MM.1S (cell line): ENCODE data around the gene LASP1.

Source experiments
- DNase-seq: peaks from one replicate; pipeline ENCODE4 v3.0.0-alpha.2; 2015
- H2AFZ ChIP-seq: fragments of 300-600 bp; sonication (generic); 2 replicates; pipeline ENCODE4 v1.6.0; 2016; ENCODE audit warnings: antibody characterized with exemption, low read length
- H3F3A ChIP-seq: fragments of 300-600 bp; sonication (generic); 2 replicates; pipeline ENCODE4 v1.6.1; 2016; ENCODE audit warnings: mild to moderate bottlenecking, antibody characterized with exemption, low read length, moderate library complexity, mixed read lengths; ENCODE audit not compliant: insufficient read depth
- H3K27ac ChIP-seq: fragments of 300-600 bp; sonication (generic); 2 replicates; pipeline ENCODE4 v1.5.1; 2016; ENCODE audit warnings: mild to moderate bottlenecking, low read length
- H3K27me3 ChIP-seq: fragments of 300-600 bp; sonication (generic); replicated peaks from 2 replicates; pipeline ENCODE4 v1.6.0; 2016; ENCODE audit warnings: low read length; ENCODE audit not compliant: insufficient read depth
- H3K36me3 ChIP-seq: fragments of 300-600 bp; sonication (generic); replicated peaks from 2 replicates; pipeline ENCODE4 v1.6.1; 2016; ENCODE audit warnings: mild to moderate bottlenecking, low read length, mixed read lengths; ENCODE audit not compliant: insufficient read depth
- H3K4me1 ChIP-seq: fragments of 300-600 bp; sonication (generic); 2 replicates; pipeline ENCODE4 v1.6.1; 2016; ENCODE audit warnings: low read length, mixed read lengths
- H3K4me2 ChIP-seq: fragments of 300-600 bp; sonication (generic); 2 replicates; pipeline ENCODE4 v1.6.0; 2016; ENCODE audit warnings: low read depth, low read length
- H3K4me3 ChIP-seq: fragments of 300-600 bp; sonication (generic); 2 replicates; pipeline ENCODE4 v1.5.1; 2016; ENCODE audit warnings: low read length, mixed read lengths
- H3K79me2 ChIP-seq: fragments of 300-600 bp; sonication (generic); 2 replicates; pipeline ENCODE4 v1.6.1; 2016; ENCODE audit warnings: mixed run types, low read length, mixed read lengths
- H3K9ac ChIP-seq: fragments of 300-600 bp; sonication (generic); 2 replicates; pipeline ENCODE4 v1.6.1; 2016; ENCODE audit warnings: low read length, mixed read lengths
- H3K9me2 ChIP-seq: fragments of 300-600 bp; sonication (generic); replicated peaks from 2 replicates; pipeline ENCODE4 v1.6.1; 2016; ENCODE audit warnings: mild to moderate bottlenecking, low read length, mixed read lengths; ENCODE audit not compliant: insufficient read depth
- H3K9me3 ChIP-seq: fragments of 300-600 bp; sonication (generic); replicated peaks from 2 replicates; pipeline ENCODE4 v1.6.1; 2016; ENCODE audit warnings: mild to moderate bottlenecking, low read length, mixed read lengths; ENCODE audit not compliant: insufficient read depth
- H4K20me1 ChIP-seq: fragments of 300-600 bp; sonication (generic); 2 replicates; pipeline ENCODE4 v1.6.1; 2016; ENCODE audit warnings: mild to moderate bottlenecking, low read length, moderate library complexity, mixed read lengths; ENCODE audit not compliant: insufficient read depth
- EZH2 ChIP-seq: fragments of 300-600 bp; sonication (generic); optimal IDR thresholded peaks from 2 replicates; pipeline ENCODE3; 2017; ENCODE audit warnings: low read depth, mild to moderate bottlenecking, antibody characterized with exemption, low read length, mixed read lengths
- EZH2phosphoT487 ChIP-seq: fragments of 300-600 bp; sonication (generic); IDR thresholded peaks from 2 replicates; pipeline ENCODE4 v1.6.1; 2018; ENCODE audit warnings: antibody characterized with exemption, low read length
- TF ChIP-seq, protein P1 (sequence below): fragments of 300-600 bp; sonication (generic); IDR thresholded peaks from 2 replicates; pipeline ENCODE4 v1.5.1; 2016; ENCODE audit warnings: antibody characterized with exemption, low read length, mixed read lengths

LASP1 gene

DNA sequence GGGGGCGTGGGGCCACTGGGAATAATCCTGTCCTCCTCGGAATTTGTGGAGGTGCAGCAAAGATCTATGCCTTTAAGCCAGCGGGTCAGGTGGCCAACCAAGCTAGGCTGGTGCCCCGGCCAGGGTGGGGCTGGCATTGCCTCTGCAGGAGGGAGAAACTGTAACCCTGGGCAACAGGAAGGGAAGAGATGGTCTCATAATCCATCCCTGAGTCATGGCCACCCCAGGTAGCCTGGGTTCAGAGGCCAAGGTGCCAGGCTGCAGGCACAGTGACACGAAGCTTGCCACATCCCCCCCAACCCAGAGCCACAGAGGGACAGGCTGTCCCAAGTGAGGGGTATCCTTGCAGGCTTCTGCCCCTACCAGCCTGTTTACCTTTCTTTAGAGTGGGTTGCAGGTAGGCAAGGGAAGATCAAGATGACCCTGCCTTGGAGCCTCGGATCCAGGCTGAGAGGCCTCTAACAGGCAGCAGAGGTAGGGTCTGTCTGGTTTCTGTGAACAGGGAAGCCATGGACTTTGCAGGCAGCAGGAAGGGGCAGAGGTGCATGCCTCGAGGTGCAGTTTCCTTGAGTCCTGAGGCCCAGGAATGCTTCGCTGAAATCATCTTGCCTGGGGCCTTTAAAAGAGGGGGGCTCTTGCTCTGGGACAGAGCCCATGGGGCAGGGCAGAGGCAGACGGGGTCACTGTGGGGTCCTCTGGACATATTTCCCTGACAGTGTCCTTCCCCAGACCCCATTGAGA is 4.0 kb downstream of the LASP1 start:
- no peaks in the 10 kb centered on the region for H3K27me3 ChIP-seq
- no peaks in the 10 kb centered on the region for H3K9me2 ChIP-seq
- H3K9me3 ChIP-seq = no peaks in the 10 kb centered on the region
- no peaks in the 10 kb centered on the region for H3K36me3 ChIP-seq
- no peak overlapping the region for H3K9ac ChIP-seq
- no peak overlapping the region for H3K4me3 ChIP-seq
- peaks cover 22% of the 10 kb centered on the region for H3F3A ChIP-seq
- no peak for TF ChIP-seq EZH2phosphoT487
- peaks cover 84% of the 10 kb centered on the region for H3K79me2 ChIP-seq
- no peaks in the 10 kb centered on the region for H4K20me1 ChIP-seq
- H3K4me1 ChIP-seq = peaks cover 22% of the 10 kb centered on the region
- no peak for DNase-seq
- no peak overlapping the region for H3K27ac ChIP-seq
- no peak overlapping the region for H3K4me2 ChIP-seq
- H2AFZ ChIP-seq = no peak overlapping the region

DNA sequence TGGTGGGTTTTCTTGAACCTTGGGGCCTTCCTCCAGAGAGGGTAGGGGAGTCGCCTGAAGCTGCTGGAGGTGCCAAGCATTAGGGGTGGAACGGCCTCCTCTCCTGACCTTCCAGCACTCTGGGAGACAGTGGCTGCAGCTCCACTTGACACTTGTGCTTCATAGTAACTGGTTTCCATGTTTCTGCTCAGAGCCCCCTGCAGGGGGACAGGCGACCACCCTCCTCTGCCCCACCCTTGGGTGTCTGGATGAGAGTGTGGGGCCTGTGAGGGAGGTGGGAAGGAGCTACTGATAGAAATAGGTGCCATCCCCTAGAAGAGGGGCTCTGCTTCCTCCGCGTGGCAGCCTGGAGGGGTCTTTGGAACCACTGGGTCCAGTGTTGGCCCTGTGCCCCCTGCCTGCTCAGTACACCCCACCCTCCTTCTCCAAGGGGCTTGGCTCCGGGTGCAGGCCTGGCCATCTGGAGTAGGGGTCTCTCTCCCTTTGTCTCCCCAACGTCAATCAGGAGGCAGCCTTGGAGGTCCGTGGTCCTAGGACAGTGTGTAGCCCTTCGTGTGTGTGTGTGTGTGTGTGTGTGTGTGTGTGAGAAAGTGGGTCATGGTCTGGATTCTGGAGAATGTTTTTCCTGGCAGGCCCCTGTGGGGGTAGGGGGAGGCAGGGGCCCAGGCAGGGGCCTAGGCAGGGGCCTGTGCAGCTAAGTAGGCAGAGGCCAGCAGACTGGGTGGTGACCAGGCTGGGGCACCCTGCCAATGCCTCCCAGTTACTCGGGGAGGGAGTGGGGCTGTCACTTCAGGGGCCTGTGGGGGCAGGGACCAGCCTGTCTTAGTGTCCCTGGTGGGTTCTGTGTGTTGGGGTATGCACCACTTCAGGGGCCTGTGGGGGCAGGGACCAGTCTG is 4.9 kb downstream of the LASP1 start:
- Histone ChIP-seq H3K27ac (no peak overlapping the region), H3K4me1 (peaks cover 25% of the 10 kb centered on the region), H4K20me1 (no peaks in the 10 kb centered on the region), H3K79me2 (peaks cover 94% of the 10 kb centered on the region), H3K4me3 (no peak overlapping the region), H3K9me2 (no peaks in the 10 kb centered on the region), H3K9me3 (no peaks in the 10 kb centered on the region), H3K36me3 (no peaks in the 10 kb centered on the region), H3K9ac (no peak overlapping the region), H3K27me3 (no peaks in the 10 kb centered on the region), H3K4me2 (no peak overlapping the region), H3F3A (peaks cover 14% of the 10 kb centered on the region), H2AFZ (no peak overlapping the region)
- TF ChIP-seq, protein P1, sequence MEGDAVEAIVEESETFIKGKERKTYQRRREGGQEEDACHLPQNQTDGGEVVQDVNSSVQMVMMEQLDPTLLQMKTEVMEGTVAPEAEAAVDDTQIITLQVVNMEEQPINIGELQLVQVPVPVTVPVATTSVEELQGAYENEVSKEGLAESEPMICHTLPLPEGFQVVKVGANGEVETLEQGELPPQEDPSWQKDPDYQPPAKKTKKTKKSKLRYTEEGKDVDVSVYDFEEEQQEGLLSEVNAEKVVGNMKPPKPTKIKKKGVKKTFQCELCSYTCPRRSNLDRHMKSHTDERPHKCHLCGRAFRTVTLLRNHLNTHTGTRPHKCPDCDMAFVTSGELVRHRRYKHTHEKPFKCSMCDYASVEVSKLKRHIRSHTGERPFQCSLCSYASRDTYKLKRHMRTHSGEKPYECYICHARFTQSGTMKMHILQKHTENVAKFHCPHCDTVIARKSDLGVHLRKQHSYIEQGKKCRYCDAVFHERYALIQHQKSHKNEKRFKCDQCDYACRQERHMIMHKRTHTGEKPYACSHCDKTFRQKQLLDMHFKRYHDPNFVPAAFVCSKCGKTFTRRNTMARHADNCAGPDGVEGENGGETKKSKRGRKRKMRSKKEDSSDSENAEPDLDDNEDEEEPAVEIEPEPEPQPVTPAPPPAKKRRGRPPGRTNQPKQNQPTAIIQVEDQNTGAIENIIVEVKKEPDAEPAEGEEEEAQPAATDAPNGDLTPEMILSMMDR = no peak
- TF ChIP-seq EZH2phosphoT487 (no peak), EZH2 (no peak)
- no peak for DNase-seq

DNA sequence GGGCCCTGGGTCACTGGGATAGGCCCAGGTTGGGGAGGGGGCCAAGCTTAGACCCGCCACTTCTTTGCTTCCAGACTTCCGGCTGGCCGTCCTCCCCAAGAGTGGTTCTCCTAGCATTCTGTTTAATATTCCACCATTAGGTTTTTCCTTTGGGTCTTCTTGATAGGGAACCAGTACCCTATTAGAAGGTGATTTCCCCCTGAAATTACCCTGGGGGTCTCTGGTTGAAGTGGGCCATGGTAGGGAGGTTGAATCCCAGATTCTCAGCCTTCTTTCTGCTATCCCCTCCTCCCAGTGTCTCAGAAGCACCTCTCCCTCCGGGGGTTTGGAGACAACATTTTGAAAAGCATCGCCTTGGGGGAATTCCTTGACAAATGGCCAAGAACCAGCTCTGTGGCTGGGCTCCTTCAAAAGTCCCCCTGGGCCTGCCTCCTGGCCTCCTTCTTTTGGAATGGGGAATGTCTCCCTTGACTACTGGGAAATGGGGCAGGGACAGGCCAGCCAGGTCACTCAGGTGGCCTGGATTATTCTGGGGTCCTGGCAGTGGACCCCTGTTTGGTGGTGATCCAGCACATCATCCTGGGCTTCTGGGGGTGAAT is 5.7 kb downstream of the LASP1 start:
- no peak overlapping the region for H3K4me2 ChIP-seq

More for the DNA sequence above, 5.7 kb downstream of the LASP1 start:
- Histone ChIP-seq H3K27me3 (no peaks in the 10 kb centered on the region), H3K79me2 (peaks cover 98% of the 10 kb centered on the region), H3K27ac (no peak overlapping the region), H3K9me2 (no peaks in the 10 kb centered on the region), H3K9ac (no peak overlapping the region), H3K9me3 (no peaks in the 10 kb centered on the region), H3K4me1 (peaks cover 30% of the 10 kb centered on the region), H3K4me3 (no peak overlapping the region), H3F3A (peaks cover 9% of the 10 kb centered on the region), H3K36me3 (no peaks in the 10 kb centered on the region), H4K20me1 (no peaks in the 10 kb centered on the region), H2AFZ (no peak overlapping the region)
- no peak for DNase-seq
- TF ChIP-seq EZH2phosphoT487 (no peak), EZH2 (no peak)
- TF ChIP-seq, protein P1 = no peak
